Measurements from ENCODE around the gene SNX33.
"Not testable (repeated sequence)": the region's sequence is repeated elsewhere in the genome, so short reads cannot be mapped to it uniquely, and the experiment has no call there.

The SNX33 gene

DNA sequence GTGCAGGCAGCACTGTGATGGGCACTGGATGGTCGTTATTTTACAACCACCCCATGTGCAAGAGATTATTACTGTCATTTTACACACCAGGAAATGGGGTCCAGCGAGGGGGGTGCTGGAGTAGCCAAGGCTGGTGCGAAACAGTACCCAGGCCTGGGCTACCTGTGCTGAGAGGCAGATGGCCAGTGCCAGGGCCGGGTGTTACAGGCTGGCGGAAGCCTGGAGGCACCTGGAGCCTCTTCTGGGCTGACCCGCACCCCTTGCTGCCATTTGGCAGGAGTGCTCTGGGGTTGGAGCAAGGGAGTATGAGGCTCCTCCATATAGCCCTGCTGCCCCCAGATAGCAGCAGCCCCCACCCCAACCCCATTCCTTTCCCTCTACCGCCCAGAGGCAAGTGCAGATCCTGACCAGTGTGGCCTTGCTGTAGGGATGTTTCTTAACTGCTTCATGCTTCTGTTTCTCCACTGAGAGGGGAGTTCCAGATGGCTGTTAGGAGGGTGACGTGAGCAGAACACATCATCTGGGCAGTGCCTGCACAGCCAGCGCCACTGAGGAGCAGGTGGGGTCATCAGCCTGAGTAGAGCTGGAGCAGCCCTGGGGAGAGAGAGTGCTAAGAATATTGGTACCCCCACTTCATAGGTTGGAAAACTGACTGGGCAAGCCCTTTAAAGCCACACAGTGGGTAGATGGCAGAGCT lies 15.3 kb downstream of the SNX33 start:
- no peak for DNase-seq (ENCODE audit: low read depth in 2 of 2)

GRCh38 chr15:75663931-75664421 lies 16.3 kb downstream of the SNX33 start:
- no peak for DNase-seq (ENCODE audit: low read depth in 2 of 2)

DNA sequence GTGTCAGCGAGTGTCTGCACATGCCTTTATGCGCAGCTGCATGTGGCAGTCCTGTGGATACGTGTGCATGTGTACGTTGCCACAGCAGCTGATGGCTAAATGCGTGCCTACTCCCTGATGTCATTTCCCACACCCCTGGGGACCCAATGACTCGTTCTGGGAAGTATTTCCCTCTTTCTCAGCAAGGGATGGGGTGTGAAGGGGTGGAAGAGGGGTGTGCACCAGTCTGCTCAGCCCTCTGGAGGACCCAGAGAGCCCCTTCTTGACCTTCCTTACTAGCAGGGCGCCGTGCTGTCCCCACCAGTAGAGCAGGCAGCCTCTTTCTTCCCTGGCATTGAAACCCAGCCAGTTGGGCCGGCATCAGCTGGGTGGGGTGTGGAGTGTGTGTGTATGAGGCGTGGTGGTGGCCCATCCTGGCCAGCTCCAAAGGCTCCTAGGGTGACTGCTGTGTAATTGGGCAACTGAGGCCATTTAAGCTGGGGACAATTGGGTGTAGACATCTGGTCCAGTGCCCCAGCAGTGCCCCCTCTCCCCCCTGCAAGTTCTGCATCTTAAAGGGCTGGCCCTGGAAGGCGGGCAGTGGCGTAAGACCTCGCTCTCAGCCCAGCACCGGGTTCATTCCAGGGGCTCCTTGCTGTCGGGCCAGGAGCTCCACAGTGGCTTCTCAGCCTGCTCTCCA lies 19.2 kb downstream of the SNX33 start:
- DNase-seq (ENCODE audit: low read depth in 2 of 2), result no peak

DNA sequence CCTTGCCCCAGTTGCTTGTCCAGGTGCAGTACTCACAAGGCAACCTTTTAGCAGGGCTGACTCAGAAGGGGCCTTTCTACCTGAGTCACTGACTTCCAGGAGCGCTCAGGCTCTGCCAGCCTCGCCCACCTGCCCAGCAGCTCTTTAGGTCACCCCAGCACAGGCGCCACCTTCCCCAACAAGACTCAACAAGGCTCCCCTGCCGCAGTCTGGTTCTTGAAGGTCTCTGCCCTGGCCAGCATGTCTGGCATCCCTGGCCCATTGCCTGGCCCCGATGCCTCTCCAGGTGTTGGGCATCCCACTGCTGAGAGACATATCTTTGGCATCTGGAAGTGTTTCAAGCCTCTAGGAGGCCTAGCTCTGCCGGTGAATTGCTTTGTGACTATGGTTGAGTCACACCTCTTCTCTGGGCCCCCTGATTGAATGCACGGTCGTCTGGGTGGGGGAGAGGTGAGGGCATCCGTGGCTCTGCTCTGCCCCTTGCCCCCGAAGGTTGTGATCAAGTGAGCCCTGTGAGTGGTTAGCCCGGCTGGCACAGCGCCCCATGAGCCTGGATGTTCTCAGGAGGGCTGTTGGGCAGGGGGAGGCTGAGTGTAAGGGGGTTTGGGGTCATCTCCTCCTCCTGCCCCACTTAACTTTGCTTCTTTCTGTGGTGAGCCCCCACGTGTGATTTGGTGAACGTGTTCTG lies 21.6 kb downstream of the SNX33 start:
- no peak for DNase-seq (ENCODE audit: low read depth in 2 of 2)

DNA sequence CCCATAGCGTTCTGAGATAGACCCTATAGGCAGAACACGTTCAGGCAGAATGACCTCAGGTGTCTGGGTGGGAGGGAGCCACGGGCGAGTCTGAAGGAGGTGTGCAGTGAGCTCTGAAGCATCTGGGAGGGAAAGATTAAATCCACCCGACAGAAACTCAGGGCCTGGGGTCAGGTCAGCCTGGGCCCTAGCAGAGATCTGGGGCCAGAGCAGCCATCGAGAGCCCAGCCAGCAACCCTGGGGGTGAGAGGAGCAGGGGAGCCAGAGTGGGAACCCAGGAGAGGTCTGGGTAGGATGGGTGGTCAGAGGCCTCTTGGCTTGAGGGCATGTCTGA lies 22.1 kb downstream of the SNX33 start:
- no peak for DNase-seq (ENCODE audit: low read depth in 2 of 2)

- no peak for DNase-seq (ENCODE audit: low read depth in 2 of 2)
Observed at GRCh38 chr15:75671730-75672602, 24.3 kb downstream of the SNX33 start.

GRCh38 chr15:75672646-75673425 lies 25.1 kb downstream of the SNX33 start:
- DNase-seq (ENCODE audit: low read depth in 2 of 2), result no peak

DNA sequence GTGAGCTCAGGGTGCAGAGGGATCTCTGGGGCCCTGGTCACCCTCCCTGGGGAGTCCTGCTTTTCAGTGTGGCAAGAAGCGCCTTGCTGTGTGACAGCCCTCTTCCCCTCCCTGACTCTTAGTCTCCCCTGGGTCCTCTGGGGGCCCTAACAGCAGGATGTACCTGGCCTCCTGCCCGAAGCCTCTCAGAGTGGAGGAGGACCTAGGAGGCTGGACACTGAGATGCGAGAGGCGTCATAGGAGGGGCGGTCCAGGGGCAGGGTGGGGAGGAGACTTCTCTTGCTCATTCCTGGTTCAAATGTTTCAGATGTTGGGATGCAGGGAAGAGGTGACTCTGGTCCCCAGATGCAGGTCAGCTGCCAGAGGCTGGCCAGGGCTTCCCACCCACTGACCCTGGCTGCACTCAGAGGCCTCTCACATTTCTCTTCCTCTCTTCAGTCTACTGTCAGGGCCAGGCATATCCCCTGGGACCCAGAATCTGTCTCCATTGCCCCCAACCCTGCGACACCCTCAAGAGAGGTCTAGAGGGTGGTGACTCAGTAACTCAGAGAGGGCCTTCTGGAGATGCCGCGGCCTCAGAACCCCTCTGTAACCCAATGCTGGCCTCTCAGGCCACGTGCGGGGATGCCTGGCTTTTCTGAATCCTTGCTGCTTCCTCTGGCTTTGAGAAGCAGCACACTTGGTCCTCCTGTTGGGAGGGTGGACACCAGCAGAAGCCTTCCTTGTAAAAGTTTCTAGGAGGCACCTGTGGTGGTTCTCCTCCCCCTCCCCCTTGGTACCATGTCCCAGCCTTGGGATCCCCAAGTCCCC lies 25.9 kb downstream of the SNX33 start:
- DNase-seq (ENCODE audit: low read depth in 2 of 2), result no peak

GRCh38 chr15:75674366-75674765 lies 26.7 kb downstream of the SNX33 start:
- no peak for DNase-seq (ENCODE audit: low read depth in 2 of 2)

GRCh38 chr15:75675579-75676404 lies 28.1 kb downstream of the SNX33 start:
- DNase-seq (ENCODE audit: low read depth in 2 of 2), result no peak

GRCh38 chr15:75676688-75677464 lies 29.2 kb downstream of the SNX33 start:
- no peak for DNase-seq (ENCODE audit: low read depth in 2 of 2)

DNA sequence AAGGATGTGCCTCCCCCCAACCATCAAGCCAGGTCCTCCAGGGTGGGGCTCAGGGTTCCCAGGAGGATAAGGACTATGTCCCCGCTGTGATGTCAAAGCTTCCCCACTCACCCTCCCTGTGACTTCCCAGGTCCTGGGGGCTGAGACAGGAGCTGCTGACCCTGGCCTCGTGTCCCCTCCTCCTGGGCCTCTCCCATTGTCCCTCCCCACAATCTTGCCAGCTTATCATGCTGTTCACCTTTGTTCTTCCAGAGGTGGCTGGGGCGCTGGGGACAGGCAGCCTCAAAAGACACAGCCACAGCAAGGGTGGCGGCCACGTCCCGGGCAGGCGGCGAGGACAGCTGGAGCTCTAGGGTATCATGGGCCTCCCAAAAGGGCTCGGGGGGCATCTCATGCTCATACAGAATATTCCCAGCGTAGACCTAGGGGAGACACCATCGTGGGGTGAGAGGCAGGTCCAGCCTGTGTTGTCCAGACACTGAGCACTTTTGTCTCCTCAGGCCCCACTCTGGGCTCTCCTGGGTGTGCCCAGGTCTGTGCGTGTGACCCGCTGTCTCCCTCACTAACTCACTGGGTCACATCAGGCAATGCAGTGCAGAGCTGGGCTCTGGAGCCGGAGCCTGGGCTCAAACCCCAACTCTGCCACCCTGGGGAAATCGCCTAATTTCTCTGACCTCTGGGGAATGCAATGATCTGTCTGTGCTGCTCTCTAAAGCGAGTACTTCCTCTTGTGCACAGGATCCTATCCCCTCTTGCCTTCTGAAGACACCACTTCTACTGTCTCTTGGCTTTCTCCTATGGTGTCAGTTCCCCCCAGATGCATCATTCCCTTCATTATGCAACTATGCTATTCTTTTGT lies 30.0 kb downstream of the SNX33 start:
- no peak for DNase-seq (ENCODE audit: low read depth in 2 of 2)

- DNase-seq (ENCODE audit: low read depth in 2 of 2), result not testable (repeated sequence)
Observed at GRCh38 chr15:75678324-75678690, 30.6 kb downstream of the SNX33 start.

DNA sequence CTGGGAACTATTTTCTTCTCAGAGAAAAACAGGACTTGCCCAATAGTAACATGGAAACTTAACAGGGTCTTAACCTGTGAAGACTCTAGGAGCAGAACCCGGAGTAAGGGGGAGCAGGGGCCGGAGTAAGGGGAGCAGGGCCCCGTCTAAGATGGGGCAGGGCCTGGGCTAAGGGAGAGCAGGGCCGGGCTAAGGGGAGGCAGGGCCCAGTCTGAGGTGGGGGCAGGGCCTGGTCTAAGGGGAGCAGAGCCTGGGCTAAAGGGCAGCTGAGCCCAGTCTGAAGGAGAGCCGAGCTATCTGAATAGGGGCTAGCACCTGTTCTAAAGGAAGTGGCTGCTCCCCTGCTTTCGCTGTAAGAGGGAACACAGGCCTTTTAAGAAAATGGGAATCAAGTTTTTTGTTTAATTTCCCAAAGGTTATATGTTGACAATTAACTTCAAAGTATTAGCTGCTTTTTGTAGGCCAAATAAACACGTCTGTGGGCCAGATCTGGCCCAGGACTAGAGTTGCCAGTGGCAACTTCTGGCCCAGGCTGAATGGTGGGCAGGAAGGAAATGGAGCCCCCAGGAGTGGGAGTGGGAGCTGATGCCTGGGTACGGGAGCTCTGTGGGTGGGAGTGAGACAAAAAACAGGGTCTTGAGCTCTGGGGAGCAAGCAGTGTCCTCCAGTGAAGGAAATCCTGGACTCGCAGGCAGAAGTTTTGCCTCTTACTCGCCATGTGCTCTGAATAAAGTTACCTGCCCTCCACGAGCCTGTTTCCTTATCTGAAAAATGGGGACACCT lies 32.5 kb downstream of the SNX33 start:
- DNase-seq (ENCODE audit: low read depth in 2 of 2), result no peak

GRCh38 chr15:75682181-75683135 lies 34.7 kb downstream of the SNX33 start:
- no peak for DNase-seq (ENCODE audit: low read depth in 2 of 2)
